Measurements from ENCODE around the gene ZFP64.

ZFP64 gene

DNA sequence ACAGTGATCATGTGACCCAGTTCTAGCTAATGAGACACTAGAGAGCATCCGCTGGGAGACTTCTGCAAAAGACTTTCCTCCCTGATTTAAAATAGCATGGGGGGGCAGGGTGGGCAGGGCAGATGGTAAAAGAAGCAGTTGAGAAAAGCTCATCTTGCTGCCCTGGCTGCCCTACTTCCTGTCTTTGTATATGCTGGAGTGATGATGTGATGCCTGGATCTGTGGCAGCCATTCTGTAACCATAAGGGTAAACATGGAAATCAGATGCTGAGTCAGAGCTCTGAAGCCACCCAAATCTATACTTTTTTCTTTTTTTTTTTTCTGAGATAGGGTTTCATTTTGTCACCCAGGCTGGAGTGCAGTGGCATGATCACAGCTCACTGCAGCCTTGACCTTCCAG, 25.4 kb downstream of the ZFP64 start:
- no peak overlapping the region for H3K4me3 ChIP-seq (ENCODE audit: control insufficient read depth, low read depth, low read length)
- no peak for DNase-seq (ENCODE audit: low read depth)
- TF ChIP-seq, protein P1, sequence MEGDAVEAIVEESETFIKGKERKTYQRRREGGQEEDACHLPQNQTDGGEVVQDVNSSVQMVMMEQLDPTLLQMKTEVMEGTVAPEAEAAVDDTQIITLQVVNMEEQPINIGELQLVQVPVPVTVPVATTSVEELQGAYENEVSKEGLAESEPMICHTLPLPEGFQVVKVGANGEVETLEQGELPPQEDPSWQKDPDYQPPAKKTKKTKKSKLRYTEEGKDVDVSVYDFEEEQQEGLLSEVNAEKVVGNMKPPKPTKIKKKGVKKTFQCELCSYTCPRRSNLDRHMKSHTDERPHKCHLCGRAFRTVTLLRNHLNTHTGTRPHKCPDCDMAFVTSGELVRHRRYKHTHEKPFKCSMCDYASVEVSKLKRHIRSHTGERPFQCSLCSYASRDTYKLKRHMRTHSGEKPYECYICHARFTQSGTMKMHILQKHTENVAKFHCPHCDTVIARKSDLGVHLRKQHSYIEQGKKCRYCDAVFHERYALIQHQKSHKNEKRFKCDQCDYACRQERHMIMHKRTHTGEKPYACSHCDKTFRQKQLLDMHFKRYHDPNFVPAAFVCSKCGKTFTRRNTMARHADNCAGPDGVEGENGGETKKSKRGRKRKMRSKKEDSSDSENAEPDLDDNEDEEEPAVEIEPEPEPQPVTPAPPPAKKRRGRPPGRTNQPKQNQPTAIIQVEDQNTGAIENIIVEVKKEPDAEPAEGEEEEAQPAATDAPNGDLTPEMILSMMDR (IDR thresholded peaks at IDR 0.05; ENCODE audit: control insufficient read depth, insufficient read depth, low read depth, low read length, missing control alignments): no peak

DNA sequence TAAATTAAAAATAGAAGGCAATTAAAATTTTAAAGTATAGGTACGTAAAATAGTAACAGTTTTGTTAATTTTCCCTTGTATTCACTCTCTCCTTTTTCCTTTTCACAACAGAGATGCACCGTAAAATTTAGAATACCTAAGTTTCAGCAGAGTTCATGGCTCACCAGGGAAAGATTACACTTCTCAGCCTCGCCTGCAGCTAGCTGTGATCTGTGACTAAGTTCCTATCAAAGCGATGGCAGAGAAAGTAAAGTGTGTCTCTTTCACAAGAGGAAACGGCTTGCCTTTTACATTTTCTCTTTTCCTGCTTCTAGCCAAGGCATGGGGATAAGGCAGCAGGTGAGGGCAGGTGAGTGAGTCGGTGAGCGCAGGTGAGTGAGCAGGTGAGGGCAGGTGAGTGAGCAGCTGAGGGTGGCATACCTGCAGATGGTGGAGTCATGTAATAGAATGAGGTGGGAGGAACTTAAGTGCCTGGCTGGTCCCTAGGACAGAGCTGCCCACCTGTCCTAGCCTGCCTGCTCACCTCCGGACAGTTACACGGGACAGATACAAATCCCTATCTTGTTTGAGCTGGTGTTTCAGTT, 30.9 kb downstream of the ZFP64 start:
- no peak overlapping the region for H3K4me3 ChIP-seq (ENCODE audit: control insufficient read depth, low read depth, low read length)
- no peak for DNase-seq (ENCODE audit: low read depth)
- TF ChIP-seq, protein P1 (IDR thresholded peaks at IDR 0.05; ENCODE audit: control insufficient read depth, insufficient read depth, low read depth, low read length, missing control alignments): no peak

DNA sequence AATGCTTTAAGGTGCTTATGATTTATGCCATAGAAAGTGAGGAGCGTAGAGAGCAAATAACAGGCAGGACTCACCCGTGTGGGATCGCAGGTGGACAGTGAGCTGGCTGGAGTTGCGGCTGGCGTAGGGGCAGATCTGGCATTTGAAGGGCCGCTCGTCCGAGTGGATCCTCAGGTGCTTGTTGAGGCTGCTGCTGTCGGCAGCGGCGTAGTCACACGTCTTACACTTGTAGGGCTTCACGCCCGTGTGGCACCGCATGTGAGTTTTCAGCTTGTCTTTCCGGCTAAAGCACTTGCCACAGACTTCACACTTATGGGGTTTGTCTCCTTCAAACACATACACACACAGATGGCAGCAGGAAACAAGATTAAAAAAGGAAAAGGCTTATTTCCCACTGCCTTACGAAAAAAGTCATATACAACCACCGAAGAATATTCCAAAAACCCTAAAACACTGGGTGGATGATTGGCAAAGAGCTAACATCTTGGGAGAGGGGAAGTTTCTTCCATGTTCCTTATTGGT, 31.5 kb downstream of the ZFP64 start:
- no peak overlapping the region for H3K4me3 ChIP-seq (ENCODE audit: control insufficient read depth, low read depth, low read length)
- DNase-seq (ENCODE audit: low read depth): no peak
- TF ChIP-seq, protein P1 (IDR thresholded peaks at IDR 0.05; ENCODE audit: control insufficient read depth, insufficient read depth, low read depth, low read length, missing control alignments): no peak

DNA sequence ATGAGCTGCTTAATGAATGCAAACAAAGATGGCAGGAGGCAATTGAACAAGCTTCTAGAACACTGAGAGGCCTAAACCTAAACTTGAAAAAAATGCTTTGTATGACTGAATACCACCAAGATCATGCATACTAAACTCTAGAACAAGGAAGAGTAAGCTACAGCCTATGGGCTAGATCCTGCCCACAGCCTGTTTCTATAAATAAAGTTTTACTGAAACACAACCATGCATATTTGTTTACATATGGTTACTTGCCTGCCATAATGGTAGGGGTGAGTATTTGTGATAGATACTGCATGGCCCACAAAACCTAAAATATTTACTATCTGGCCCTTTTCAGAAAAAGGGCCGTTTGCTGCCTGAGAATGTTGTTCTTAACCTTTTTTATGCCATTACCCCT, 37.0 kb downstream of the ZFP64 start:
- TF ChIP-seq, protein P1 (IDR thresholded peaks at IDR 0.05; ENCODE audit: control insufficient read depth, insufficient read depth, low read depth, low read length, missing control alignments): no peak
- DNase-seq (ENCODE audit: low read depth): no peak

DNA sequence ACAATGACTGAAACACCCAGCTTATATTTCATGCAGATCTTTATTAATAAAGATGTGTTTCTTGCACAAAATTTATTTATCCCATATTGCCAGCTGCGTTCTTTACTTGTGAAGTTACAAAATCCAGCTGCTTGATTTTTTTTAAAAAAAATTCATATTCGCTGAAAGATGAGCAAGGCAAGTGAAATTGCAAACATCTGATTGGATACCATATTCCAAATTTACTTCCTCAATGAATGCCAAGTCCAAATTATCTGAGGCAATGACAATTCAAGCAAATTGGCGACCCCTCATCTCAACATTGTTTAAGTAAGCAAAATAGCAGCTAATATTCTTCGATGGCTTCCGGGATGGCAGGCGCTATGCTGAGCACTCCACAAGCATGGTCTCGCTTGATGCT, 37.7 kb downstream of the ZFP64 start:
- DNase-seq (ENCODE audit: low read depth): no peak
- H3K4me3 ChIP-seq (ENCODE audit: control insufficient read depth, low read depth, low read length): no peak overlapping the region
- TF ChIP-seq, protein P1 (IDR thresholded peaks at IDR 0.05; ENCODE audit: control insufficient read depth, insufficient read depth, low read depth, low read length, missing control alignments): no peak

More for the DNA sequence above, 37.0 kb downstream of the ZFP64 start:
- H3K4me3 ChIP-seq (ENCODE audit: control insufficient read depth, low read depth, low read length): no peak overlapping the region

DNA sequence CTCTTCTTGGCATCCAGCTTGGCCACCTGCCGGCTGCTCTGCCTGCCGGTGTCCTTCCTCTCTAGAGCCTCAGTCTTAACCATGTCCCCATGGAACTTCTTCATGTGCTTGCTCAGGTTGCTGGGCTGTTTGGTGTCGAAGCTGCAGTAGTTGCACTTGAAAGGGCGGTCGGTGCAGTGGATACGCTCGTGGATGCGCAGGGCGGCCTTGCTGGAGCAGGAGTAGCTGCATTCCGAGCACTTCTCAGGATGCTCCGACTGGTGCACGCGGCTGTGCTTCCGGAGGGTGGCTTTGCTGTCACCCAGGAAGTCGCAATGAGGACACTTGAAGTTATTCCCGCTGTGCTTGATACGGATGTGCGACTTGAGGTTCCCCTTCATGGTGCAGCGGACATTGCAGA, 38.7 kb downstream of the ZFP64 start:
- H3K4me3 ChIP-seq (ENCODE audit: control insufficient read depth, low read depth, low read length): no peak overlapping the region
- TF ChIP-seq, protein P1 (IDR thresholded peaks at IDR 0.05; ENCODE audit: control insufficient read depth, insufficient read depth, low read depth, low read length, missing control alignments): no peak
- DNase-seq (ENCODE audit: low read depth): no peak
